Hepatocyte (in vitro differentiated cells): ENCODE measurements around the gene NUB1.

Experiments used
- EZH2 ChIP-seq: fragments of 200-600 bp; sonication (generic); IDR thresholded peaks from 2 replicates; pipeline ENCODE4 v1.6.1; 2016; ENCODE audit warnings: antibody characterized with exemption, mild to moderate bottlenecking, borderline replicate concordance
- TF ChIP-seq, protein P1 (sequence below): fragments of 200-600 bp; sonication (generic); IDR thresholded peaks from 2 replicates; pipeline ENCODE4 v1.5.1; 2016; ENCODE audit warnings: antibody characterized with exemption, mild to moderate bottlenecking; ENCODE audit not compliant: poor library complexity

DNA sequence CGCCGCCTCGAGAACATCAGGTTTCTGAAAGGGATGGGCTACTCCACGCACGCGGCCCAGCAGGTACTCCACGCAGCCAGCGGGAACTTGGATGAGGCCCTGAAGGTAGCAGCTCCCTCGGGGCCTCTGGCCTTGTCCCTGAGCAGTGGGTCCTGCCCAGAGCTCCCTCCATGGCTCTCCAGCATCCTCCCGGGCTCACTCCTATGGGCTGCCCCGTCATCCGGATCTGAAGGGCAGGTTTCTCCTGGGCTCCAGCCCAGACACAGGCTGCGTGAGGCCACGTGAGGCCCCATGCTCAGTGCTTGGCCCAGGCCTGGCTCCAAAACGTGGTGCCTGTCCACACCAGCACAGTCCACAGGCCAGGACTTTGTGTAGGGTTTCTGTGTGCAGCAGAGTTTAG, 32.5 kb downstream of the NUB1 start:
- TF ChIP-seq, protein P1, sequence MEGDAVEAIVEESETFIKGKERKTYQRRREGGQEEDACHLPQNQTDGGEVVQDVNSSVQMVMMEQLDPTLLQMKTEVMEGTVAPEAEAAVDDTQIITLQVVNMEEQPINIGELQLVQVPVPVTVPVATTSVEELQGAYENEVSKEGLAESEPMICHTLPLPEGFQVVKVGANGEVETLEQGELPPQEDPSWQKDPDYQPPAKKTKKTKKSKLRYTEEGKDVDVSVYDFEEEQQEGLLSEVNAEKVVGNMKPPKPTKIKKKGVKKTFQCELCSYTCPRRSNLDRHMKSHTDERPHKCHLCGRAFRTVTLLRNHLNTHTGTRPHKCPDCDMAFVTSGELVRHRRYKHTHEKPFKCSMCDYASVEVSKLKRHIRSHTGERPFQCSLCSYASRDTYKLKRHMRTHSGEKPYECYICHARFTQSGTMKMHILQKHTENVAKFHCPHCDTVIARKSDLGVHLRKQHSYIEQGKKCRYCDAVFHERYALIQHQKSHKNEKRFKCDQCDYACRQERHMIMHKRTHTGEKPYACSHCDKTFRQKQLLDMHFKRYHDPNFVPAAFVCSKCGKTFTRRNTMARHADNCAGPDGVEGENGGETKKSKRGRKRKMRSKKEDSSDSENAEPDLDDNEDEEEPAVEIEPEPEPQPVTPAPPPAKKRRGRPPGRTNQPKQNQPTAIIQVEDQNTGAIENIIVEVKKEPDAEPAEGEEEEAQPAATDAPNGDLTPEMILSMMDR: no peak
- TF ChIP-seq EZH2: no peak
